IMR-90 (cell line): ENCODE measurements around the gene MAD2L2. TPM values are rescaled to one million over a fixed set of nuclear protein-coding genes. Genes with fewer than 3 reads are reported as not detected.

Source experiments
- ATAC-seq: fragments of 200-7000 bp; cut with Tn5 transposase; 2 replicates; pipeline ENCODE4 v1.9.1; 2020; ENCODE audit warnings: low read depth, mild to moderate bottlenecking, moderate library complexity
- BruUV-seq: library from RNA; stranded (reverse); fragments of 400-500 nt; replicated peaks from 2 replicates; lab custom pipeline; 2021; lab: Mats Ljungman, UMichigan
- CTCF ChIA-PET: fragments of 300-600 bp; formaldehyde crosslinking; extraction: SDS; loops from one replicate; lab custom pipeline; 2021; ENCODE audit warnings: antibody characterized with exemption; lab: Yijun Ruan, JAX
- POLR2A ChIA-PET: fragments of 300-600 bp; sonication (Branson Sonifier 250); formaldehyde crosslinking; loops from one replicate; lab custom pipeline; 2022; ENCODE audit warnings: antibody characterized with exemption; ENCODE audit not compliant: unreplicated experiment; lab: Charles Lee
- DNase-seq: peaks from one replicate; pipeline ENCODE4 v3.0.0; 2013
- H2AFZ ChIP-seq: replicated peaks from 2 replicates; pipeline ENCODE3; 2013; ENCODE audit warnings: low read length, mild to moderate bottlenecking; ENCODE audit not compliant: poor library complexity
- H2AK5ac ChIP-seq: 2 replicates; pipeline ENCODE4 v1.6.1; 2013; ENCODE audit warnings: low read depth, low read length, inconsistent platforms
- H2AK9ac ChIP-seq: replicated peaks from 2 replicates; pipeline ENCODE3; 2013; ENCODE audit warnings: mild to moderate bottlenecking, low read depth, low read length, moderate library complexity; ENCODE audit not compliant: poor library complexity
- H2BK120ac ChIP-seq: 2 replicates; pipeline ENCODE4 v1.6.1; 2013; ENCODE audit warnings: low read depth, low read length, inconsistent platforms
- H2BK15ac ChIP-seq: 3 replicates; pipeline ENCODE4 v1.6.1; 2013; ENCODE audit warnings: low read depth, low read length, inconsistent platforms
- H2BK20ac ChIP-seq: 2 replicates; pipeline ENCODE4 v1.6.1; 2013; ENCODE audit warnings: low read depth, mild to moderate bottlenecking, inconsistent platforms, low read length, moderate library complexity
- H2BK5ac ChIP-seq: 2 replicates; pipeline ENCODE4 v1.6.1; 2013; ENCODE audit warnings: mild to moderate bottlenecking, low read depth, low read length, inconsistent platforms; ENCODE audit not compliant: poor library complexity, severe bottlenecking
- H3K14ac ChIP-seq: replicated peaks from 2 replicates; pipeline ENCODE4 v1.6.1; 2013; ENCODE audit warnings: low read depth, low read length, inconsistent platforms
- H3K18ac ChIP-seq: 2 replicates; pipeline ENCODE4 v1.6.1; 2013; ENCODE audit warnings: low read depth, low read length, control low read depth
- H3K23ac ChIP-seq: 2 replicates; pipeline ENCODE4 v1.6.1; 2013; ENCODE audit warnings: low read depth, low read length, inconsistent platforms
- H3K27ac ChIP-seq: 2 replicates; pipeline ENCODE4 v1.5.1; 2013; ENCODE audit warnings: mild to moderate bottlenecking, control low read depth, low read length; ENCODE audit not compliant: insufficient read depth
- H3K27me3 ChIP-seq: 2 replicates; pipeline ENCODE4 v1.6.1; 2013; ENCODE audit warnings: low read length; ENCODE audit not compliant: control insufficient read depth, insufficient read depth
- H3K36me3 ChIP-seq: 2 replicates; pipeline ENCODE4 v1.6.1; 2013; ENCODE audit warnings: low read length, mixed read lengths; ENCODE audit not compliant: control insufficient read depth, insufficient read depth
- H3K4ac ChIP-seq: 2 replicates; pipeline ENCODE4 v1.6.1; 2013; ENCODE audit warnings: low read depth, low read length, inconsistent platforms
- H3K4me1 ChIP-seq: 2 replicates; pipeline ENCODE4 v1.6.1; 2013; ENCODE audit warnings: low read length, mixed read lengths; ENCODE audit not compliant: control insufficient read depth, insufficient read depth
- H3K4me2 ChIP-seq: 2 replicates; pipeline ENCODE4 v1.6.1; 2013; ENCODE audit warnings: low read depth, mild to moderate bottlenecking, control low read depth, low read length, moderate library complexity
- H3K4me3 ChIP-seq: 2 replicates; pipeline ENCODE4 v1.5.1; 2013; ENCODE audit warnings: low read depth, mild to moderate bottlenecking, control low read depth, low read length, moderate library complexity; ENCODE audit not compliant: insufficient read depth
- H3K56ac ChIP-seq: 2 replicates; pipeline ENCODE4 v1.6.1; 2013; ENCODE audit warnings: low read length, inconsistent platforms; ENCODE audit not compliant: insufficient read depth; ENCODE audit errors: extremely low read depth
- H3K79me1 ChIP-seq, 2 experiments: 2 replicates each; pipeline ENCODE4 v1.6.1; 2013; ENCODE audit warnings: low read length in 2 of 2, inconsistent platforms in 1 of 2, low read depth in 1 of 2
- H3K9ac ChIP-seq: 2 replicates; pipeline ENCODE4 v1.6.1; 2013; ENCODE audit warnings: low read depth, low read length, control low read depth
- H3K9me1 ChIP-seq: 2 replicates; pipeline ENCODE4 v1.6.1; 2013; ENCODE audit warnings: low read length, inconsistent platforms; ENCODE audit not compliant: insufficient read depth
- H3K9me3 ChIP-seq: 2 replicates; pipeline ENCODE4 v1.6.1; 2013; ENCODE audit warnings: low read length; ENCODE audit not compliant: control insufficient read depth, insufficient read depth
- H4K20me1 ChIP-seq: 2 replicates; pipeline ENCODE4 v1.6.1; 2013; ENCODE audit warnings: low read length, inconsistent platforms; ENCODE audit not compliant: insufficient read depth
- H4K5ac ChIP-seq: 2 replicates; pipeline ENCODE4 v1.6.1; 2013; ENCODE audit warnings: mild to moderate bottlenecking, low read depth, low read length, control low read depth
- H4K8ac ChIP-seq, 2 experiments: 2 replicates each; pipeline ENCODE4 v1.6.1; 2013; ENCODE audit warnings: low read depth in 2 of 2, low read length in 2 of 2, control low read depth in 1 of 2, inconsistent platforms in 1 of 2
- H4K91ac ChIP-seq: 2 replicates; pipeline ENCODE4 v1.6.1; 2013; ENCODE audit warnings: low read depth, low read length, inconsistent platforms; ENCODE audit not compliant: insufficient read depth
- BHLHE40 ChIP-seq: fragments of 150-350 bp; IDR thresholded peaks from 2 replicates; pipeline ENCODE4 v1.6.1; 2016; ENCODE audit warnings: mild to moderate bottlenecking, low read depth, low read length
- ELK1 ChIP-seq: fragments of 150-350 bp; IDR thresholded peaks from 2 replicates; pipeline ENCODE4 v1.6.1; 2016; ENCODE audit warnings: low read depth, mild to moderate bottlenecking, low read length, moderate library complexity, borderline replicate concordance
- RAD21 ChIP-seq: IDR thresholded peaks from 2 replicates; pipeline ENCODE4 v1.6.1; 2012; ENCODE audit warnings: low read length, improper control_type of control experiment
- WGBS, 2 experiments: methylation state at CpG; one replicate each; pipeline versions ENCODE4 v1.1.5 to v1.1.7; 2013; ENCODE audit warnings: missing lambda C conversion rate in 2 of 2; ENCODE audit not compliant: insufficient read length in 1 of 2; ENCODE audit errors: extremely low coverage in 2 of 2; 5-methylcytosine and 5-hydroxymethylcytosine counted together
- dilution Hi-C: fragments of 300-500 bp; cut with HindIII; formaldehyde crosslinking; loops from one replicate; pipeline ENCODE4 v1.14.3; 2018; ENCODE audit warnings: low sequenced_read_pairs; ENCODE audit not compliant: unreplicated experiment
- in situ Hi-C: fragments of 300-500 bp; cut with MboI; formaldehyde crosslinking; loops from 3 replicates; pipeline ENCODE4 v1.14.3; 2019; ENCODE audit warnings: low sequenced_read_pairs, inconsistent platforms, mixed read lengths
- intact Hi-C: fragments of 100-400 bp; cut with micrococcal nuclease; formaldehyde crosslinking; loops from 2 replicates; pipeline ENCODE4 v1.10.0; 2022
- polyA plus RNA-seq, 3 experiments: library from polyadenylated mRNA; depleted of rRNA; stranded (reverse); fragments of >200 nt; gene quantifications; 2 replicates each; pipeline ENCODE4 v1.2.3, GENCODE V29; 2012; ENCODE audit warnings: low replicate concordance in 1 of 3
- total RNA-seq: library from RNA; depleted of rRNA; stranded (reverse); fragments of >200 nt; gene quantifications from 2 replicates; pipeline ENCODE4 v1.2.3, GENCODE V29; 2012
- TF ChIP-seq, protein P1 (sequence below): conservative IDR thresholded peaks from 2 replicates; pipeline ENCODE4 v1.5.1; 2012; ENCODE audit warnings: mild to moderate bottlenecking, low read depth, low read length, improper control_type of control experiment

MAD2L2 gene
- total and polyA plus RNA-seq, 2 of the 4 experiments (the other 2 are of a cell fraction): 44.6 to 70.9 TPM

- no peak overlapping the region for H3K14ac ChIP-seq
- H2AK9ac ChIP-seq: peak overlapping the region; percentile 37
- no peak overlapping the region for H3K23ac ChIP-seq
- ChIA-PET POLR2A (no interaction called here), CTCF (no interaction called here)
- H4K8ac ChIP-seq: no peak overlapping the region
- H3K18ac ChIP-seq: no peak overlapping the region
- no peak overlapping the region for H2AK5ac ChIP-seq
- H2BK120ac ChIP-seq: no peak overlapping the region
- TF ChIP-seq BHLHE40: no peak
- TF ChIP-seq, protein P1, sequence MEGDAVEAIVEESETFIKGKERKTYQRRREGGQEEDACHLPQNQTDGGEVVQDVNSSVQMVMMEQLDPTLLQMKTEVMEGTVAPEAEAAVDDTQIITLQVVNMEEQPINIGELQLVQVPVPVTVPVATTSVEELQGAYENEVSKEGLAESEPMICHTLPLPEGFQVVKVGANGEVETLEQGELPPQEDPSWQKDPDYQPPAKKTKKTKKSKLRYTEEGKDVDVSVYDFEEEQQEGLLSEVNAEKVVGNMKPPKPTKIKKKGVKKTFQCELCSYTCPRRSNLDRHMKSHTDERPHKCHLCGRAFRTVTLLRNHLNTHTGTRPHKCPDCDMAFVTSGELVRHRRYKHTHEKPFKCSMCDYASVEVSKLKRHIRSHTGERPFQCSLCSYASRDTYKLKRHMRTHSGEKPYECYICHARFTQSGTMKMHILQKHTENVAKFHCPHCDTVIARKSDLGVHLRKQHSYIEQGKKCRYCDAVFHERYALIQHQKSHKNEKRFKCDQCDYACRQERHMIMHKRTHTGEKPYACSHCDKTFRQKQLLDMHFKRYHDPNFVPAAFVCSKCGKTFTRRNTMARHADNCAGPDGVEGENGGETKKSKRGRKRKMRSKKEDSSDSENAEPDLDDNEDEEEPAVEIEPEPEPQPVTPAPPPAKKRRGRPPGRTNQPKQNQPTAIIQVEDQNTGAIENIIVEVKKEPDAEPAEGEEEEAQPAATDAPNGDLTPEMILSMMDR: no peak
- TF ChIP-seq RAD21: no peak
- TF ChIP-seq ELK1: no peak
- no peaks in the 10 kb centered on the region for H3K9me1 ChIP-seq
- H2BK20ac ChIP-seq: no peak overlapping the region
- H2BK15ac ChIP-seq: no peak overlapping the region
- peaks cover 21% of the 10 kb centered on the region for H3K36me3 ChIP-seq
- DNase-seq (no peak), ATAC-seq (no peak)
- H3K9me3 ChIP-seq: no peaks in the 10 kb centered on the region
- in situ Hi-C loops: loop anchor here (5.0 kb wide), 1 partner anchor 60 kb away; no protein-coding TSS in a partner anchor
- intact Hi-C loops: loop anchor here (2.0 to 10.0 kb wide), 2 partner anchors 23 to 247 kb away; partner anchors contain the start of gene MAD2L2
- peaks cover 4% of the 10 kb centered on the region; the same call in 1 of the 2 replicates for H3K27me3 ChIP-seq
- H4K20me1 ChIP-seq: no peaks in the 10 kb centered on the region
- H2AFZ ChIP-seq: no peak overlapping the region
- no TSS peak for BruUV-seq
- dilution Hi-C loops: no loop called here
- no peak overlapping the region for H4K5ac ChIP-seq
- H3K4me3 ChIP-seq: no peak overlapping the region
- no peak overlapping the region for H3K56ac ChIP-seq
- H3K4me1 ChIP-seq: no peaks in the 10 kb centered on the region
- no CpG with 5 or more reads among the region's 6 CpGs for WGBS, 2 experiments
- no peak overlapping the region for H3K4me2 ChIP-seq
- H3K27ac ChIP-seq: no peak overlapping the region
- peaks cover 0 to 4% of the 10 kb centered on the region in 2 experiments; a peak in 1 of 4 replicates for H3K79me1 ChIP-seq
- H2BK5ac ChIP-seq: no peak overlapping the region
- no peak overlapping the region for H3K9ac ChIP-seq
- H4K91ac ChIP-seq: no peak overlapping the region
- H3K4ac ChIP-seq: no peak overlapping the region
Measured at GRCh38 chr1:11657654-11658053, 23.3 kb downstream of the MAD2L2 start.
